ENCODE results near the gene TMEM147. TPM values are rescaled to one million over a fixed set of nuclear protein-coding genes. Genes with fewer than 3 reads are reported as not detected.

TMEM147 gene
- total and polyA plus RNA-seq, 2 of the 4 experiments (the other 2 are of a cell fraction) = 67.6 to 108 TPM

GRCh38 chr19:35559281-35559659 lies 13.8 kb downstream of the TMEM147 start:
- Histone ChIP-seq H3K36me3 (ENCODE audit: control insufficient read depth, insufficient read depth, low read length) (no peaks in the 10 kb centered on the region), H4K8ac (ENCODE audit: low read depth in 2 of 2, low read length in 2 of 2) (no peak overlapping the region), H3K27me3 (ENCODE audit: control insufficient read depth, insufficient read depth, low read length) (peaks cover 52% of the 10 kb centered on the region), H3K4ac (ENCODE audit: low read depth, low read length) (no peak overlapping the region), H4K91ac (ENCODE audit: insufficient read depth, low read depth, low read length) (no peak overlapping the region), H2BK15ac (ENCODE audit: low read depth, low read length) (no peak overlapping the region), H2AK9ac (replicated peaks; ENCODE audit: low read depth, low read length, poor library complexity) (no peak overlapping the region), H3K4me2 (ENCODE audit: low read depth, low read length) (no peak overlapping the region), H2BK20ac (ENCODE audit: low read depth, low read length) (no peak overlapping the region), H3K79me1 (ENCODE audit: low read depth in 1 of 2, low read length in 2 of 2) (no peaks in the 10 kb centered on the region), H3K9me1 (ENCODE audit: insufficient read depth, low read length) (0 out of 2 replicates have a peak, but pooled peaks cover 3% of the 10 kb centered on the region), H2AFZ (replicated peaks; ENCODE audit: low read length, poor library complexity) (peak overlapping the region; percentile 21), H3K4me1 (ENCODE audit: control insufficient read depth, insufficient read depth, low read length) (no peaks in the 10 kb centered on the region), H4K20me1 (ENCODE audit: insufficient read depth, low read length) (no peaks in the 10 kb centered on the region), H2BK120ac (ENCODE audit: low read depth, low read length) (no peak overlapping the region), H3K23ac (ENCODE audit: low read depth, low read length) (no peak overlapping the region), H3K9ac (ENCODE audit: low read depth, low read length) (no peak overlapping the region), H2BK5ac (ENCODE audit: low read depth, low read length, poor library complexity, severe bottlenecking) (no peak overlapping the region), H3K9me3 (ENCODE audit: control insufficient read depth, insufficient read depth, low read length) (no peaks in the 10 kb centered on the region), H2AK5ac (ENCODE audit: low read depth, low read length) (no peak overlapping the region), H3K56ac (ENCODE audit: extremely low read depth, insufficient read depth, low read length) (no peak overlapping the region), H4K5ac (ENCODE audit: low read depth, low read length) (no peak overlapping the region), H3K18ac (ENCODE audit: low read depth, low read length) (no peak overlapping the region), H3K14ac (replicated peaks; ENCODE audit: low read depth, low read length) (no peak overlapping the region), H3K4me3 (ENCODE audit: insufficient read depth, low read depth, low read length) (no peak overlapping the region), H3K27ac (ENCODE audit: insufficient read depth, low read length) (no peak overlapping the region)
- TF ChIP-seq, protein P1, sequence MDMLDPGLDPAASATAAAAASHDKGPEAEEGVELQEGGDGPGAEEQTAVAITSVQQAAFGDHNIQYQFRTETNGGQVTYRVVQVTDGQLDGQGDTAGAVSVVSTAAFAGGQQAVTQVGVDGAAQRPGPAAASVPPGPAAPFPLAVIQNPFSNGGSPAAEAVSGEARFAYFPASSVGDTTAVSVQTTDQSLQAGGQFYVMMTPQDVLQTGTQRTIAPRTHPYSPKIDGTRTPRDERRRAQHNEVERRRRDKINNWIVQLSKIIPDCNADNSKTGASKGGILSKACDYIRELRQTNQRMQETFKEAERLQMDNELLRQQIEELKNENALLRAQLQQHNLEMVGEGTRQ (IDR thresholded peaks at IDR 0.05; ENCODE audit: low read depth, low read length) = no peak
- TF ChIP-seq RAD21 (IDR thresholded peaks at IDR 0.05; ENCODE audit: low read length) = no peak
- TF ChIP-seq FOS (IDR thresholded peaks at IDR 0.05; ENCODE audit: low read depth, low read length) = no peak
- TF ChIP-seq MAFK (IDR thresholded peaks at IDR 0.05; ENCODE audit: low read depth, low read length) = no peak
- intact Hi-C loops (cut with micrococcal nuclease) = no loop called here
- no peak for ATAC-seq (ENCODE audit: low read depth)
- BruUV-seq (replicated peaks) = no TSS peak
- WGBS, 2 experiments (ENCODE audit: extremely low coverage in 2 of 2, insufficient read length in 1 of 2) = 80% methylated on average over 4 of the region's 11 CpGs; no CpG with 5 or more reads in 1 of the 2 experiments
- in situ Hi-C loops (cut with MboI; ENCODE audit: low sequenced_read_pairs) = no loop called here
- CTCF ChIA-PET = interaction anchor here (0.6 kb wide), 1 partner anchor 20 kb away, joined by 3 read pairs; no protein-coding TSS in a partner anchor
- dilution Hi-C loops (cut with HindIII; ENCODE audit: low sequenced_read_pairs, unreplicated experiment) = no loop called here
- POLR2A ChIA-PET (ENCODE audit: unreplicated experiment) = no interaction called here
- DNase-seq = no peak
